SK-N-SH (cell line): ENCODE measurements around the gene GRM1. TPM values are rescaled to one million over a fixed set of nuclear protein-coding genes. Genes with fewer than 3 reads are reported as not detected.

Source experiments
- CTCF ChIA-PET: fragments of 300-600, 350-600 bp; formaldehyde crosslinking; extraction: SDS; loops from one replicate; lab custom pipeline; 2021; lab: Yijun Ruan, JAX
- POLR2A ChIA-PET: fragments of 350-600 bp; sonication (Branson Sonifier 250); formaldehyde crosslinking; extraction: SDS; loops from one replicate; lab custom pipeline; 2020; ENCODE audit warnings: antibody characterized with exemption, inconsistent platforms; lab: Yijun Ruan, JAX
- DNase-seq: peaks from one replicate; pipeline ENCODE4 v3.0.0; 2012
- H2AFZ ChIP-seq: fragments of 200-600 bp; sonication (generic); 2 replicates; pipeline ENCODE4 v1.8.1; 2016; ENCODE audit warnings: antibody characterized with exemption, mild to moderate bottlenecking, low read depth
- H3F3A ChIP-seq: fragments of 200-600 bp; sonication (generic); replicated peaks from 2 replicates; pipeline ENCODE3; 2016; ENCODE audit warnings: antibody characterized with exemption, mild to moderate bottlenecking; ENCODE audit not compliant: insufficient read depth
- H3K27ac ChIP-seq, 2 experiments: fragments of 200-500 bp in 1 of 2; fragments of 200-600 bp in 1 of 2; sonication (Bioruptor generic) in 1 of 2; sonication (generic), shearing (Covaris generic) in 1 of 2; 2 replicates each; pipeline versions ENCODE4 v1.5.1 to v1.6.1; 2014 to 2016; ENCODE audit warnings: low read depth in 2 of 2, inconsistent platforms in 1 of 2, low read length in 1 of 2, mild to moderate bottlenecking in 1 of 2, mixed read lengths in 1 of 2
- H3K27me3 ChIP-seq: fragments of 200-600 bp; sonication (generic), shearing (Covaris generic); 2 replicates; pipeline ENCODE4 v1.6.1; 2016; ENCODE audit warnings: mixed run types; ENCODE audit not compliant: insufficient read depth
- H3K36me3 ChIP-seq, 2 experiments: fragments of 200-500 bp in 1 of 2; fragments of 200-600 bp in 1 of 2; sonication (Bioruptor generic) in 1 of 2; sonication (generic) in 1 of 2; replicated peaks in 1 of 2; 2 replicates each; pipeline versions ENCODE3 to v1.5.1; 2014 to 2016; ENCODE audit warnings: low read length in 1 of 2, mild to moderate bottlenecking in 1 of 2; ENCODE audit not compliant: insufficient read depth in 2 of 2, control insufficient read depth in 1 of 2
- H3K4me1 ChIP-seq, 2 experiments: fragments of 200-500 bp in 1 of 2; fragments of 200-600 bp in 1 of 2; sonication (Bioruptor generic) in 1 of 2; sonication (generic), shearing (Covaris generic) in 1 of 2; 2 replicates each; pipeline versions ENCODE4 v1.5.1 to v1.6.1; 2014 to 2016; ENCODE audit warnings: low read depth in 1 of 2, low read length in 1 of 2, mixed run types in 1 of 2; ENCODE audit not compliant: insufficient read depth in 2 of 2, control insufficient read depth in 1 of 2
- H3K4me2 ChIP-seq: fragments of 200-600 bp; sonication (generic), shearing (Covaris generic); 2 replicates; pipeline ENCODE4 v1.6.1; 2017; ENCODE audit warnings: mixed run types
- H3K4me3 ChIP-seq, 2 experiments: fragments of 200-500 bp in 1 of 2; fragments of 200-600 bp in 1 of 2; sonication (Bioruptor generic) in 1 of 2; sonication (generic), shearing (Covaris generic) in 1 of 2; 2 replicates each; pipeline versions ENCODE4 v1.5.1 to v1.8.1; 2014 to 2016; ENCODE audit warnings: low read depth in 2 of 2, inconsistent platforms in 1 of 2, low read length in 1 of 2, mild to moderate bottlenecking in 1 of 2, mixed read lengths in 1 of 2, moderate library complexity in 1 of 2
- H3K79me2 ChIP-seq: fragments of 200-600 bp; sonication (generic); 2 replicates; pipeline ENCODE4 v1.8.1; 2017; ENCODE audit warnings: mild to moderate bottlenecking; ENCODE audit not compliant: insufficient read depth
- H3K9ac ChIP-seq: fragments of 200-600 bp; sonication (generic); 2 replicates; pipeline ENCODE4 v1.6.1; 2017; ENCODE audit warnings: mixed run types
- H3K9me2 ChIP-seq: fragments of 200-600 bp; sonication (generic); 2 replicates; pipeline ENCODE4 v1.6.1; 2017; ENCODE audit warnings: mixed run types
- H3K9me3 ChIP-seq: fragments of 200-600 bp; sonication (generic); 2 replicates; pipeline ENCODE4 v1.6.1; 2017; ENCODE audit warnings: mixed run types, mild to moderate bottlenecking, moderate library complexity
- H4K20me1 ChIP-seq: fragments of 200-600 bp; sonication (generic); 2 replicates; pipeline ENCODE4 v1.6.1; 2017; ENCODE audit warnings: mild to moderate bottlenecking, mixed run types; ENCODE audit not compliant: insufficient read depth
- ELF1 ChIP-seq: IDR thresholded peaks from 2 replicates; pipeline ENCODE4 v1.4.0; 2012
- FOXM1 ChIP-seq: IDR thresholded peaks from 2 replicates; pipeline ENCODE4 v1.4.0; 2012; ENCODE audit warnings: low read depth, mild to moderate bottlenecking
- JUND ChIP-seq: IDR thresholded peaks from 2 replicates; pipeline ENCODE4 v1.4.0; 2012
- MAX ChIP-seq: IDR thresholded peaks from 2 replicates; pipeline ENCODE4 v1.4.0; 2012; ENCODE audit warnings: low read depth
- MEF2A ChIP-seq: IDR thresholded peaks from 2 replicates; pipeline ENCODE4 v1.4.0; 2012; ENCODE audit warnings: low read depth, borderline replicate concordance
- MXI1 ChIP-seq: IDR thresholded peaks from 2 replicates; pipeline ENCODE4 v1.6.1; 2012; ENCODE audit warnings: mild to moderate bottlenecking, low read depth, low read length, improper control_type of control experiment
- NFIC ChIP-seq: IDR thresholded peaks from 2 replicates; pipeline ENCODE4 v1.4.0; 2012; ENCODE audit warnings: borderline replicate concordance
- POLR2AphosphoS5 ChIP-seq: IDR thresholded peaks from 2 replicates; pipeline ENCODE4 v1.6.1; 2012; ENCODE audit warnings: low read depth, low read length
- REST ChIP-seq: IDR thresholded peaks from 2 replicates; pipeline ENCODE4 v1.6.1; 2012; ENCODE audit warnings: mild to moderate bottlenecking, low read depth, low read length, moderate library complexity
- RFX5 ChIP-seq: IDR thresholded peaks from 2 replicates; pipeline ENCODE4 v1.6.1; 2012; ENCODE audit warnings: mild to moderate bottlenecking, improper control_type of control experiment, low read length
- SIN3A ChIP-seq: IDR thresholded peaks from 2 replicates; pipeline ENCODE4 v1.6.1; 2012; ENCODE audit warnings: low read depth, mild to moderate bottlenecking, low read length, moderate library complexity, borderline replicate concordance
- SMC3 ChIP-seq: IDR thresholded peaks from 2 replicates; pipeline ENCODE4 v1.6.1; 2012; ENCODE audit warnings: low read depth, low read length, improper control_type of control experiment
- TEAD4 ChIP-seq: IDR thresholded peaks from 2 replicates; pipeline ENCODE4 v1.4.0; 2012; ENCODE audit warnings: mild to moderate bottlenecking, borderline replicate concordance; ENCODE audit not compliant: insufficient read depth
- USF1 ChIP-seq: IDR thresholded peaks from 2 replicates; pipeline ENCODE4 v1.4.0; 2012; ENCODE audit warnings: low read depth, borderline replicate concordance
- ZBTB33 ChIP-seq: IDR thresholded peaks from 2 replicates; pipeline ENCODE4 v1.4.0; 2012; ENCODE audit warnings: low read depth, borderline replicate concordance
- polyA plus RNA-seq, 3 experiments: library from polyadenylated mRNA; depleted of rRNA; stranded (reverse); fragments of >200 nt; gene quantifications; 2 replicates each; pipeline ENCODE4 v1.2.3, GENCODE V29; 2012

GRM1 gene
- polyA plus RNA-seq, 1 of the 3 experiments (the other 2 are of a cell fraction), result 0.05 TPM

GRCh38 chr6:146014233-146014632, 14.6 kb upstream of the GRM1 start:
- Histone ChIP-seq H3K4me1 (no peaks in the 10 kb centered on the region), H3K36me3 (no peaks in the 10 kb centered on the region), H3K9me2 (no peaks in the 10 kb centered on the region), H3K4me2 (no peak overlapping the region), H3K79me2 (no peaks in the 10 kb centered on the region), H3K9ac (no peak overlapping the region), H3K27ac (no peak overlapping the region), H3K4me3 (no peak overlapping the region), H3K9me3 (no peaks in the 10 kb centered on the region), H4K20me1 (no peaks in the 10 kb centered on the region), H3K27me3 (no peaks in the 10 kb centered on the region), H2AFZ (no peak overlapping the region), H3F3A (no peaks in the 10 kb centered on the region)
- ChIA-PET CTCF (no interaction called here), POLR2A (no interaction called here)
- TF ChIP-seq POLR2AphosphoS5 (no peak), ELF1 (no peak), MEF2A (no peak), TEAD4 (no peak), SIN3A (no peak)
- no peak for DNase-seq

GRCh38 chr6:146017672-146018071, 11.2 kb upstream of the GRM1 start:
- POLR2A ChIA-PET, result no interaction called here

More at GRCh38 chr6:146017672-146018071, 11.2 kb upstream of the GRM1 start:
- Histone ChIP-seq H3K9me2 (no peaks in the 10 kb centered on the region), H3F3A (no peaks in the 10 kb centered on the region), H3K27ac (no peak overlapping the region), H3K36me3 (no peaks in the 10 kb centered on the region), H3K27me3 (no peaks in the 10 kb centered on the region), H2AFZ (no peak overlapping the region), H3K9ac (no peak overlapping the region), H3K4me3 (no peak overlapping the region), H3K79me2 (no peaks in the 10 kb centered on the region), H3K4me2 (no peak overlapping the region), H4K20me1 (no peaks in the 10 kb centered on the region), H3K4me1 (no peaks in the 10 kb centered on the region), H3K9me3 (no peaks in the 10 kb centered on the region)
- no peak for DNase-seq
- TF ChIP-seq MAX (no peak), REST (no peak), ELF1 (no peak), JUND (no peak), POLR2AphosphoS5 (no peak), SIN3A (no peak), USF1 (no peak), SMC3 (no peak), MXI1 (no peak), TEAD4 (no peak), RFX5 (no peak), NFIC (no peak), FOXM1 (no peak), ZBTB33 (no peak)
- CTCF ChIA-PET, result no interaction called here
